ENCODE results near the gene PLEKHG5. TPM values are rescaled to one million over a fixed set of nuclear protein-coding genes. Genes with fewer than 3 reads are reported as not detected.

The PLEKHG5 gene
- total RNA-seq, 1 donor from 2014 or later: 17.2 TPM

- Histone ChIP-seq H3K36me3 (no peaks in the 10 kb centered on the region), H3K27me3 (no peaks in the 10 kb centered on the region), H3K4me3 (no peak overlapping the region), H3K4me1 (peaks cover 6% of the 10 kb centered on the region), H3K9me3 (no peaks in the 10 kb centered on the region), H3K27ac (no peak overlapping the region)
- no peak for TF ChIP-seq CTCF (IDR thresholded peaks at IDR 0.05)
- TF ChIP-seq POLR2A (IDR thresholded peaks at IDR 0.05): no peak
- TF ChIP-seq POLR2AphosphoS5 (IDR thresholded peaks at IDR 0.05; ENCODE audit: insufficient read depth in 1 of 2, low read depth in 1 of 2): no peak
- intact Hi-C loops (cut with DNase I): no loop called here
- no peak for DNase-seq (ENCODE audit: extremely low spot score in 2 of 2)
Observed at GRCh38 chr1:6504887-6505286, 13.4 kb upstream of the PLEKHG5 start.

DNA sequence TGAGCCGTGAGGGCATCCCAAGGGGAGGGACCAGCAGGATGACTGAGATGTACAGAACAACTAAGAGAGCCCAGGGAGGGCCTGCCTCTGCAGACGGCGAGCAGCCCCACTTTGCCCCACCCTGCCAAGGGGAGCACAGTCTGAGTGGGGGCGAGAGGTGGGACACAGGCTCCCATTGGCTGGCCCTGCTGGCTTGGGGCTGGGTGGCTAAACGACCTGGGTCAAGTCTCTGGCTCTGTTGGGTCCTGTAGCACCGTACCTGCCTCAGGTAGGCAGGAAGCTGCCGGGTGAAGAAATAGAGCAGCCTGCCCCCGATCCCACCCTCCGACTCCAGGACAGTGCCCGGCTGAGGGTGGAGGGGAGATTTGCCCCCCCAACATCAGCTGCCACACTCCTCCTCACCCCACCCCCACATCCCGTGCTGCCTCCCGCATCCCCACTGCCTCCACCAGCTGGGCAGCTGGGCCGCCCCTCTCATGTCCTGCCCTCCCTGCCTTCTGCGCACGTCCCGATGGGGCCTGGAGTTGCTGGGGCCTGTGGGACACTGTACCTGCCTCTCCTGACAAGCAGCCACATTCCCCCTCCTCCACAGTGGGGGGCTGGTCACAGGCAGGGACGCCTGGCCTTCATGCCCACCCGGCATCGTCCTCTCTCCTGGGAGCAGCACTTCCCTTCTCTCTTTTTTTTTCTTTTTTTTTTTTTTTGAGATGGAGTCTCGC, 12.6 kb upstream of the PLEKHG5 start:
- Histone ChIP-seq H3K4me1 (peaks cover 6% of the 10 kb centered on the region), H3K4me3 (no peak overlapping the region), H3K36me3 (no peaks in the 10 kb centered on the region), H3K27ac (no peak overlapping the region), H3K9me3 (no peaks in the 10 kb centered on the region), H3K27me3 (no peaks in the 10 kb centered on the region)
- DNase-seq (ENCODE audit: extremely low spot score in 2 of 2): no peak
- intact Hi-C loops (cut with DNase I): no loop called here
- no peak for TF ChIP-seq POLR2A (IDR thresholded peaks at IDR 0.05)
- TF ChIP-seq POLR2AphosphoS5 (IDR thresholded peaks at IDR 0.05; ENCODE audit: insufficient read depth in 1 of 2, low read depth in 1 of 2): no peak
- TF ChIP-seq CTCF (IDR thresholded peaks at IDR 0.05): no peak

DNA sequence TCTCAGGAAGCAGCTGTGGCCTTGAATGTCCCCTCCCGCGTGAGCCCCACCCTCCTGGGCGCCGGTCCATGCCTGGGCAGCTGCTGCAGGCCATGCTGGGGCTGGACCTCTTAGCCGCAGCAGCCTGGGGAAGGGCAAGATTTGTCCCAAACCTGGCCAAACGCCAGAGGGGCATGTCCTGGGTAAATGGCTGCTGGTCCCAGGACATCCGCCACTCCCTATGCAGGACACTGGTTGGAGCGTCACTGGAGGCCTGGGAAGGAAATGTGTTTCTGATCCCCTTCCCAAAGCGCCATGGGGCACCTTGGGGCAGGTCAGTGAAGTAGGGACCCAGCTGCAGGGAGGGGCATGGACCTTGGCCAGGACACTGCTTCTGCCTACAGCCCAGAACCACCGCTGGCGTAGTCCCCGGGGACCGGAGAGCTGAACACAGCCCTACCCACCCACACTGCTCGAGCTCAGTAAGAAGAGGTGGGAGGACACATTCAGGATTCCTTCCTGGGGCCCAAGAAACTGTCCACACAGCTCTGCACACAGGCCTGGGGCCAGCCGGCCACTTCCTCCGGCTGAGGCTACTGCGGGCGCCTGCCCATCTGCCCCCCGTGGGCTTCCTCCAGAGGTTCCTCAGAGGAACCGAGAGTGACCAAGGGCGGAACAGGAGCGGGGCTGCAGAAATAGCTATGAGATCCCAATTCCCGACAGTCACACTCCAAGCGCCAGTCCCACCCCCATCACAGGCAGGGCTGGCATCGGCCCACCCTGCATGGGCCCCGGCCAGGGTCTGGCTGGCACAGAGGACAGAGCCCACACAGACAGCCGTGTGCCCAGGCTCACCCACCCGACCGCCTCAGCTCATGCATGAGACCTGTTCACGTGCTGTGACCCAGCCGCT, 10.8 kb upstream of the PLEKHG5 start:
- intact Hi-C loops (cut with DNase I): no loop called here
- DNase-seq (ENCODE audit: extremely low spot score in 2 of 2): no peak
- H3K27me3 ChIP-seq: no peaks in the 10 kb centered on the region
- no peak for TF ChIP-seq POLR2AphosphoS5 (IDR thresholded peaks at IDR 0.05; ENCODE audit: insufficient read depth in 1 of 2, low read depth in 1 of 2)
- no peak for TF ChIP-seq POLR2A (IDR thresholded peaks at IDR 0.05)
- TF ChIP-seq CTCF (IDR thresholded peaks at IDR 0.05): no peak
- no peak overlapping the region for H3K27ac ChIP-seq
- H3K4me3 ChIP-seq: no peak overlapping the region
- no peaks in the 10 kb centered on the region for H3K36me3 ChIP-seq
- H3K9me3 ChIP-seq: no peaks in the 10 kb centered on the region
- H3K4me1 ChIP-seq: peaks cover 14% of the 10 kb centered on the region

- Histone ChIP-seq H3K27ac (no peak overlapping the region), H3K36me3 (no peaks in the 10 kb centered on the region), H3K4me3 (no peak overlapping the region), H3K27me3 (no peaks in the 10 kb centered on the region), H3K4me1 (peaks cover 21% of the 10 kb centered on the region), H3K9me3 (no peaks in the 10 kb centered on the region)
- intact Hi-C loops (cut with DNase I): no loop called here
- DNase-seq (ENCODE audit: extremely low spot score in 2 of 2): no peak
- TF ChIP-seq CTCF (IDR thresholded peaks at IDR 0.05): no peak
- no peak for TF ChIP-seq POLR2A (IDR thresholded peaks at IDR 0.05)
- no peak for TF ChIP-seq POLR2AphosphoS5 (IDR thresholded peaks at IDR 0.05; ENCODE audit: insufficient read depth in 1 of 2, low read depth in 1 of 2)
Observed at GRCh38 chr1:6501279-6501813, 9.9 kb upstream of the PLEKHG5 start.

Measured in vagina (tissue), 2 donors.